Measurements from ENCODE around the gene TRIM71. TPM values are rescaled to one million over a fixed set of nuclear protein-coding genes. Genes with fewer than 3 reads are reported as not detected.

TRIM71 gene
- under 1 TPM; under 0.01 to 0.59 (median 0.32) TPM for total RNA-seq

- 0 to 2% methylated on average over 18 to 37 of the region's 59 CpGs for WGBS, 2 donors
- no peak within 1 kb of the TSS for H3K27ac ChIP-seq
- DNase-seq (ENCODE audit: low spot score in 2 of 2), result no peak
- peak within 1 kb of the TSS; percentile 25 to 54 (median 30) for H3K4me3 ChIP-seq
- H3K27me3 ChIP-seq, result peaks cover 2 to 65% of the 10 kb centered on the region in 2 donors
- no peaks in the 10 kb centered on the region for H3K9me3 ChIP-seq
- no peak for TF ChIP-seq EP300 (IDR thresholded peaks at IDR 0.05)
- TF ChIP-seq CTCF (IDR thresholded peaks at IDR 0.05), result no peak
- no peak for TF ChIP-seq POLR2A (IDR thresholded peaks at IDR 0.05)
- H3K4me1 ChIP-seq, result peaks cover 0 to 37% (median 7%) of the 10 kb centered on the region in 4 donors
- H3K36me3 ChIP-seq, result no peaks in the 10 kb centered on the region
Measured at GRCh38 chr3:32817558-32818228, at the start of gene TRIM71. Gene TRIM71 (plus strand): TSS chr3:32817997. CDS start chr3:32818081, 84 bp downstream.

- H3K4me3 ChIP-seq, result no peak overlapping the region
- WGBS, 2 donors, result 85 to 94% methylated on average over 4 of the region's 4 CpGs
- peaks cover 0 to 33% (median 3%) of the 10 kb centered on the region in 3 donors for H3K36me3 ChIP-seq
- no peaks in the 10 kb centered on the region for H3K9me3 ChIP-seq
- TF ChIP-seq POLR2A (IDR thresholded peaks at IDR 0.05), result no peak
- no peak for TF ChIP-seq CTCF (IDR thresholded peaks at IDR 0.05)
- TF ChIP-seq EP300 (IDR thresholded peaks at IDR 0.05), result no peak
- DNase-seq (ENCODE audit: low spot score in 2 of 2), result no peak
- peaks cover 0 to 9% (median 0%) of the 10 kb centered on the region in 4 donors for H3K4me1 ChIP-seq
- no peaks in the 10 kb centered on the region for H3K27me3 ChIP-seq
- no peak overlapping the region for H3K27ac ChIP-seq
Measured at GRCh38 chr3:32778389-32778788, 39.4 kb upstream of the TRIM71 start.

- Histone ChIP-seq H3K9me3 (no peaks in the 10 kb centered on the region), H3K4me3 (peak overlapping the region; percentile 40 to 61 (median 46)), H3K27me3 (no peaks in the 10 kb centered on the region), H3K4me1 (peaks cover 0 to 9% (median 0%) of the 10 kb centered on the region in 4 donors), H3K36me3 (peaks cover 0 to 15% (median 0%) of the 10 kb centered on the region in 3 donors), H3K27ac (peak overlapping the region in 1 of 4 donors; percentile 71)
- DNase-seq (ENCODE audit: low spot score in 2 of 2), result no peak
- WGBS, 2 donors, result 74 to 86% methylated on average over 10 of the region's 10 CpGs
- no peak for TF ChIP-seq POLR2A (IDR thresholded peaks at IDR 0.05)
Measured at GRCh38 chr3:32780071-32780734, 37.6 kb upstream of the TRIM71 start.

GRCh38 chr3:32780735-32781210 lies 37.0 kb upstream of the TRIM71 start:
- WGBS, 2 donors, result 3 to 9% methylated on average over 31 to 35 of the region's 36 CpGs
- peak overlapping the region in 1 of 4 donors; percentile 71 for H3K27ac ChIP-seq

More at GRCh38 chr3:32780735-32781210, 37.0 kb upstream of the TRIM71 start:
- Histone ChIP-seq H3K9me3 (no peaks in the 10 kb centered on the region), H3K4me1 (peaks cover 0 to 9% (median 0%) of the 10 kb centered on the region in 4 donors), H3K27me3 (no peaks in the 10 kb centered on the region), H3K36me3 (peaks cover 0 to 9% (median 0%) of the 10 kb centered on the region in 3 donors), H3K4me3 (peak overlapping the region; percentile 40 to 61 (median 46))
- peak in 1 of 2 donors; percentile 6 for DNase-seq (ENCODE audit: low spot score in 2 of 2)
- no peak for TF ChIP-seq EP300 (IDR thresholded peaks at IDR 0.05)
- TF ChIP-seq CTCF (IDR thresholded peaks at IDR 0.05), result no peak
- TF ChIP-seq POLR2A (IDR thresholded peaks at IDR 0.05), result no peak
